Fibroblast of lung (primary cell): Measurements from ENCODE around the gene LRRC8E. TPM values are rescaled to one million over a fixed set of nuclear protein-coding genes. Genes with fewer than 3 reads are reported as not detected.
"Not testable (repeated sequence)": the region's sequence is repeated elsewhere in the genome, so short reads cannot be mapped to it uniquely, and the experiment has no call there.

Experiments
- DNase-seq, 2 donors: peaks; one replicate each; pipeline versions ENCODE4 v3.0.0 to v3.0.0-alpha.2; 2010; ENCODE audit warnings: low read depth in 2 of 2
- H2AFZ ChIP-seq: 2 replicates; pipeline ENCODE4 v1.5.1; 2012; ENCODE audit warnings: low read length, control low read depth, inconsistent platforms
- H3K27ac ChIP-seq: 2 replicates; pipeline ENCODE4 v1.5.1; 2011; ENCODE audit warnings: low read length, control low read depth; ENCODE audit not compliant: insufficient read depth
- H3K27me3 ChIP-seq: 2 replicates; pipeline ENCODE4 v1.5.1; 2011; ENCODE audit warnings: mild to moderate bottlenecking, low read length; ENCODE audit not compliant: control insufficient read depth, insufficient read depth
- H3K36me3 ChIP-seq: 2 replicates; pipeline ENCODE4 v1.5.1; 2011; ENCODE audit warnings: low read length; ENCODE audit not compliant: control insufficient read depth, insufficient read depth
- H3K4me1 ChIP-seq: 2 replicates; pipeline ENCODE4 v1.5.1; 2011; ENCODE audit warnings: low read length; ENCODE audit not compliant: control insufficient read depth, insufficient read depth; ENCODE audit errors: extremely low read depth
- H3K4me2 ChIP-seq: 2 replicates; pipeline ENCODE4 v1.5.1; 2011; ENCODE audit warnings: low read length, control low read depth; ENCODE audit not compliant: insufficient read depth; ENCODE audit errors: extremely low read depth
- H3K4me3 ChIP-seq, 4 experiments: fragments of 200-600 bp in 1 of 4; sonication (generic) in 1 of 4; replicated peaks in 1 of 4; 2 replicates each; pipeline ENCODE4 v1.5.1; 2011 to 2016; ENCODE audit warnings: low read length in 4 of 4, low read depth in 3 of 4, mild to moderate bottlenecking in 3 of 4, control low read depth in 2 of 4, inconsistent platforms in 1 of 4, mixed read lengths in 1 of 4; ENCODE audit not compliant: insufficient read depth in 1 of 4; ENCODE audit errors: control extremely low read depth in 1 of 4
- H3K79me2 ChIP-seq: 2 replicates; pipeline ENCODE4 v1.5.1; 2012; ENCODE audit warnings: mild to moderate bottlenecking, low read length, inconsistent platforms; ENCODE audit not compliant: control insufficient read depth, insufficient read depth
- H3K9ac ChIP-seq: 2 replicates; pipeline ENCODE4 v1.5.1; 2011; ENCODE audit warnings: mild to moderate bottlenecking, low read length, control low read depth; ENCODE audit not compliant: insufficient read depth
- H3K9me3 ChIP-seq: 2 replicates; pipeline ENCODE4 v1.5.1; 2012; ENCODE audit warnings: low read depth, low read length; ENCODE audit not compliant: control insufficient read depth, insufficient read depth
- H4K20me1 ChIP-seq: 2 replicates; pipeline ENCODE4 v1.5.1; 2011; ENCODE audit warnings: low read length; ENCODE audit not compliant: control insufficient read depth, insufficient read depth; ENCODE audit errors: extremely low read depth
- CTCF ChIP-seq, 2 donors: IDR thresholded peaks in 1 of 2; conservative IDR thresholded peaks in 1 of 2; 1 replicate in 1 of 2; 2 replicates in 1 of 2; pipeline ENCODE4 v1.5.1; 2011 to 2012; ENCODE audit warnings: low read length in 2 of 2, control low read depth in 1 of 2, inconsistent platforms in 1 of 2, low read depth in 1 of 2, mild to moderate bottlenecking in 1 of 2
- EZH2 ChIP-seq: IDR thresholded peaks from 2 replicates; pipeline ENCODE4 v1.5.1; 2012; ENCODE audit warnings: low read length, control low read depth, mild to moderate bottlenecking; ENCODE audit errors: missing control alignments
- polyA plus RNA-seq, 2 donors: library from polyadenylated mRNA; depleted of rRNA in 1 of 2; stranded (reverse) in 1 of 2; unstranded in 1 of 2; fragments of >200 nt; gene quantifications; 2 replicates each; pipeline ENCODE4 v1.2.1, GENCODE V29; 2011 to 2012; ENCODE audit warnings: missing spikeins in 1 of 2
- total RNA-seq: library from RNA; depleted of rRNA; stranded (reverse); fragments of >200 nt; gene quantifications from 2 replicates; pipeline ENCODE4 v1.2.1, GENCODE V29; 2014

LRRC8E gene
- total and polyA plus RNA-seq, 2 donors (not counting 1 experiment from before 2014, with no cell fraction given), result 3.0 to 3.7 TPM

DNA sequence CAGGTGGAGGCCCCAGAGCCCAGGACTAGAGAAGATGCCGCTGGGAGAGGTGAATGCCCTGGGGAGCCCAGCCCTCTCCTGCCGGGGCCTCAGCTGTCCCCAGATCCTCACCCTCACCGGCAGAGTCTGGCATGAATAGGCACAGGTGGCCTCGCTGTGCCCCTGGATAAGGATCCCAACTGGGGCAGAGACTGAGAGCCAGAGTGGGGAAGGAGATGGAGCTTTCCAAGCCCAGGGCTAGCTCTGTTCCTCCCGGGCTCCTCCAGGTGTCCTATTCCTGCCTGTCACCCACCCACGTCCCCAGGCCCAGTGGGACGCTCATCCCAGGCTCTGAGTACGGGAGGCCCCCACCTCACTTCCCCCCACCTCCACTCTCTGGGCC lies 30.6 kb upstream of the LRRC8E start:
- Histone ChIP-seq H3K27ac (no peak overlapping the region), H3K4me3 (no peak overlapping the region), H2AFZ (no peak overlapping the region), H3K27me3 (no peaks in the 10 kb centered on the region), H3K9ac (no peak overlapping the region), H4K20me1 (no peaks in the 10 kb centered on the region), H3K4me1 (no peaks in the 10 kb centered on the region), H3K79me2 (no peaks in the 10 kb centered on the region), H3K9me3 (no peaks in the 10 kb centered on the region), H3K36me3 (no peaks in the 10 kb centered on the region), H3K4me2 (no peak overlapping the region)
- no peak for DNase-seq
- TF ChIP-seq EZH2 (no peak), CTCF (conservative IDR thresholded peaks at IDR 0.05 in 1 of 2, IDR thresholded peaks at IDR 0.05 in 1 of 2; ENCODE audit: low read depth in 1 of 2, low read length in 2 of 2) (no peak)

DNA sequence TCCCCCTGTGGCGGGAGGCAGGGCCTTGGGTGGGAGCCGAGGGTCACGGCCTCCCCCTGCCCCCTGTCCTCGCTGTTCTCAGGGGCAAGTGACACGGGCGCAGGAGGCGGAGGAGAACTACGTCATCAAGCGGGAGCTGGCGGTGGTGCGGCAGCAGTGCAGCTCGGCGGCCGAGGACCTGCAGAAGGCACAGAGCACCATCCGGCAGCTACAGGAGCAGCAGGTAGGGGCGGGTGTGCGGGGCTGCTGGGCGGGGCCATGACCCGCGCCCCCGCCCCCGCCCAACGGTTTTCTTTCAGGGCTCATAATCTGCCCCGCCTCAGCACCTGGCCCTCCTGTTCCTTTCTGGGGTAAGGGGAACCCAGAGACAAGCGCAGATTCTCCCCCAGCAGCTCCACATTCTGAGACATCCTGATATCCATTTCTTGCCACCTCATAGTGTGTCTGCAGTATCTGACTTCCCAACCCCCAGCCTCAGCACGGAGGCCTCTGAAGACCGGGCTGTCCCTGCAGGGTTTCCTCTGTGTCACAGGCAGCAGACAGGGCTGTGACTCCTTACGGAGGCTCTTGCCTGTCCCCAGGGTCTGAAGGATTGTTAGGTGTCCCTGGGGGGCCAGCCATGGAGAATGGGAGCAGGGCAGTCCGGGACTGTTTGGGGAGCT lies 30.1 kb upstream of the LRRC8E start:
- no peak overlapping the region for H3K27ac ChIP-seq
- no peak overlapping the region for H3K9ac ChIP-seq
- H3K4me2 ChIP-seq, result no peak overlapping the region
- H2AFZ ChIP-seq, result no peak overlapping the region
- TF ChIP-seq CTCF (conservative IDR thresholded peaks at IDR 0.05 in 1 of 2, IDR thresholded peaks at IDR 0.05 in 1 of 2; ENCODE audit: low read depth in 1 of 2, low read length in 2 of 2), result no peak
- TF ChIP-seq EZH2, result no peak
- no peak overlapping the region for H3K4me3 ChIP-seq
- H3K4me1 ChIP-seq, result no peaks in the 10 kb centered on the region
- no peaks in the 10 kb centered on the region for H3K27me3 ChIP-seq
- no peak for DNase-seq
- no peaks in the 10 kb centered on the region for H3K79me2 ChIP-seq
- no peaks in the 10 kb centered on the region for H4K20me1 ChIP-seq
- no peaks in the 10 kb centered on the region for H3K9me3 ChIP-seq
- H3K36me3 ChIP-seq, result no peaks in the 10 kb centered on the region

DNA sequence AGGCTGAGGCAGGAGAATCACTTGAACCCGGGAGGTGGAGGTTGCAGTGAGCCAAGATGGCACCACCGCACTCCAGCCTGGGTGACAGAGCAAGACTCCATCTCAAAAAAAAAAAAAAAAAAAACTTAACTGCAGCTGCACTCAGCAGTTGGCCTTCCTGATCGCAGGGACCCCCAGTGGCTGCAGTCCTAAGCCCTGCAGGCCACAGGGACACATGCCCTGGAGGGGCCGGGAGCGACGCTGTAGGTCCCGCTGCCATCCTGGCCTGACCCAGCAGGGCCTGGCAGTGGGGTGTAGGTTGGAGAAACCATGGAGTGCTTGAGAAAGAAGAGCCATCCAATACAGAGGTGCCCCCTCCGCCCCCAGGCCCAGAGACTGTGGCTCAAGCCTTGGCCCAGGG lies 29.2 kb upstream of the LRRC8E start:
- H3K9me3 ChIP-seq, DNase-seq, H3K36me3 ChIP-seq, H3K27me3 ChIP-seq, H3K4me1 ChIP-seq, H3K9ac ChIP-seq, H3K4me2 ChIP-seq, H4K20me1 ChIP-seq, H2AFZ ChIP-seq, H3K4me3 ChIP-seq, H3K79me2 ChIP-seq, H3K27ac ChIP-seq: not testable (repeated sequence)
